Measurements from ENCODE around the gene LRCH4.

DNA sequence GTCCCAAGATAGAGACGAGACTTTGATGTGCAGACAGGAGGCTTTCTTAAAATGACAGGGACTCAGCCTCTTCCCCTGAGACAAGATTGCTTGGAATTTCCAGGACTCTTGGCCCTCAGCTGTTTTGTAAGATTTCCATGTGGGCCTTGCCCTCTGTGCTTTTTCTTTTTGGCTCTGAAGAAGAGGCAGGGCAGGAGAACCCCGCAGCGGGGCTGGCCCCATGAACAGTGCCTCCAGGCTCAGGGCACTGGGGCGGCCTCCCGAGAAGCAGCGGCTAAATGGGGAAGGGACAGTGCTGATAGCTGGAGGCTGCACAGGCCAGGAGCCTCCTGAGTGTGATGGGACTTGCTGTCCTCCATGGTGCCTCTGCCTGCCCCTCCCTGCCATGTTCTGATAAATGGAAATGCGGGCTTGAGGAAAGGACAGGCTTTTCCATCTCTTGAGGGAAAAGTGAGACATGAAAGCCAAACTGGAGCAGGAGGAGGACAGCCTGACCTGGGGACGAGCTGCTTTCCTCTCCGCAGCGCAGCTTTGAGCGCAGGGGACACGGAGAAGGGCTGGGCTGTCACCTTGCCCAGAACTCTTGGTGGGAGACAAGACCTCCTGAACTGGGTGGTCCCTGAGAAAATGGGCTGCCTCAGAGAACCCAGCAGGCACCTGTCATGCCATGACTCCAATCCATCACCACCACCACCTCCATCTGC is 24.3 kb downstream of the LRCH4 start:
- TF ChIP-seq POLR2AphosphoS5 (IDR thresholded peaks at IDR 0.05; ENCODE audit: low read depth, low read length) = no peak
- no peak for TF ChIP-seq POLR2A (IDR thresholded peaks at IDR 0.05; ENCODE audit: low read depth, low read length)
- no peak for TF ChIP-seq SPI1 (IDR thresholded peaks at IDR 0.05; ENCODE audit: low read depth, low read length)
